Neural cell (in vitro differentiated cells): ENCODE measurements around the gene TTC23.

Experiments
- EP300 ChIP-seq: fragments of 450-650 bp; conservative IDR thresholded peaks from 2 replicates; pipeline ENCODE4 v1.6.1; 2014; ENCODE audit warnings: antibody characterized with exemption, mild to moderate bottlenecking, moderate library complexity; ENCODE audit not compliant: poor library complexity, severe bottlenecking
- EZH2 ChIP-seq: fragments of 200-600, 300-800 bp; shearing (Covaris generic), sonication (generic); IDR thresholded peaks from 2 replicates; pipeline ENCODE4 v1.6.1; 2014; ENCODE audit warnings: antibody characterized with exemption, low read length, borderline replicate concordance, mild to moderate bottlenecking; ENCODE audit not compliant: insufficient read depth, poor library complexity, severe bottlenecking
- MXI1 ChIP-seq: fragments of 450-650 bp; conservative IDR thresholded peaks from 2 replicates; pipeline ENCODE4 v1.6.1; 2014; ENCODE audit warnings: antibody characterized with exemption, mild to moderate bottlenecking; ENCODE audit not compliant: poor library complexity, severe bottlenecking
- POLR2AphosphoS5 ChIP-seq: IDR thresholded peaks from 2 replicates; pipeline ENCODE4 v1.6.1; 2012
- RAD21 ChIP-seq: fragments of 450-650 bp; conservative IDR thresholded peaks from 2 replicates; pipeline ENCODE4 v1.6.1; 2014; ENCODE audit warnings: antibody characterized with exemption, mild to moderate bottlenecking, moderate library complexity
- TF ChIP-seq, protein P1 (sequence below): fragments of 450-650 bp; IDR thresholded peaks from 2 replicates; pipeline ENCODE4 v1.5.1; 2014; ENCODE audit warnings: antibody characterized with exemption, mild to moderate bottlenecking, moderate library complexity; ENCODE audit not compliant: poor library complexity, severe bottlenecking

DNA sequence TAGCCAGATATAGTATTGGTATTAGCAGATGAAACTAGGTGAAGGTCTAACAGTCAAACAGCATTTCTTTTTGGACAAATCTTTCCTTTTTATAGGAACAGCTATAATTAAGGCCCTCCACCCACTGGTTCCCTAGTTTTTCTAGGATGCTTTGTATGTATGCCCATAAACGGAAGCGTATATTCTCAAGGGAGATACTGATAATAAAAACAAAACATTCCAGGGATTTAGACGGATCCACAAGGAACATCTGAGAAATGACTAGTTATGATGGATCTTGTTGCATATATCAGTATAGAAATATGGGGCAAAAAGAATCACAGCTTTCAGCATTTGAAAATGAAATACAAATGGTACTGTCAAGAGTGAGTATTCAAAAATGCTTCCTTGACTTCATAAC lies 24.4 kb upstream of the TTC23 start:
- TF ChIP-seq RAD21 (no peak), EZH2 (no peak), EP300 (no peak), MXI1 (no peak), POLR2AphosphoS5 (no peak)
- TF ChIP-seq, protein P1, sequence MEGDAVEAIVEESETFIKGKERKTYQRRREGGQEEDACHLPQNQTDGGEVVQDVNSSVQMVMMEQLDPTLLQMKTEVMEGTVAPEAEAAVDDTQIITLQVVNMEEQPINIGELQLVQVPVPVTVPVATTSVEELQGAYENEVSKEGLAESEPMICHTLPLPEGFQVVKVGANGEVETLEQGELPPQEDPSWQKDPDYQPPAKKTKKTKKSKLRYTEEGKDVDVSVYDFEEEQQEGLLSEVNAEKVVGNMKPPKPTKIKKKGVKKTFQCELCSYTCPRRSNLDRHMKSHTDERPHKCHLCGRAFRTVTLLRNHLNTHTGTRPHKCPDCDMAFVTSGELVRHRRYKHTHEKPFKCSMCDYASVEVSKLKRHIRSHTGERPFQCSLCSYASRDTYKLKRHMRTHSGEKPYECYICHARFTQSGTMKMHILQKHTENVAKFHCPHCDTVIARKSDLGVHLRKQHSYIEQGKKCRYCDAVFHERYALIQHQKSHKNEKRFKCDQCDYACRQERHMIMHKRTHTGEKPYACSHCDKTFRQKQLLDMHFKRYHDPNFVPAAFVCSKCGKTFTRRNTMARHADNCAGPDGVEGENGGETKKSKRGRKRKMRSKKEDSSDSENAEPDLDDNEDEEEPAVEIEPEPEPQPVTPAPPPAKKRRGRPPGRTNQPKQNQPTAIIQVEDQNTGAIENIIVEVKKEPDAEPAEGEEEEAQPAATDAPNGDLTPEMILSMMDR: no peak
